Gastrocnemius medialis (tissue), 4 donors: ENCODE measurements around the gene CCR9.

Experiments
- POLR2A ChIP-seq, 2 donors: fragments of 450-650 bp; IDR thresholded peaks; one replicate each; pipeline ENCODE4 v1.6.1; 2017; ENCODE audit warnings: antibody characterized with exemption in 2 of 2, mild to moderate bottlenecking in 2 of 2, moderate library complexity in 2 of 2
- TF ChIP-seq, protein P1 (sequence below), 5 experiments: fragments of 450-650 bp in 3 of 5; fragments of 200-600 bp in 2 of 5; sonication (generic) in 2 of 5; IDR thresholded peaks in 4 of 5; conservative IDR thresholded peaks in 1 of 5; 1 replicate in 4 of 5; 2 replicates in 1 of 5; pipeline ENCODE4 v1.5.1; 2016 to 2019; ENCODE audit warnings: antibody characterized with exemption in 5 of 5, mild to moderate bottlenecking in 3 of 5, moderate library complexity in 3 of 5

DNA sequence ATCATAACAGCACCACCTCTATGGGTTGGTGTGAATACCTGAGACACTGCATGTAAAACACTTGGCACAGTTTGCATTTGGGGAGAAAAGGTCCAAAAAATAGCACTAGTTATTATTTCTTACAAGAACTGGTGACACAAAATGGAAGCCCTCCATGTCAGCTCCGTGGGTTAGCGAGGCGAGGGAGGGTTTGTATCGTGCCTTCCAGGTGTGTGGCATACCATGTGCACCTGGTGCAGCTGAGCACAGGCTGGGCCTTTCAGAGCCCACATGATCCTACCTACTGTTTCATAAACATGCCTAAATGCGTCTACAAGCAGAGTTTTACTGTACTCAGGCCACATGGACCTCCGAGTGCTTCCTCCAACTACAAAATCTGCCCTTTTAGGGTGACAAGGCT is 62.5 kb downstream of the CCR9 start:
- TF ChIP-seq, protein P1, sequence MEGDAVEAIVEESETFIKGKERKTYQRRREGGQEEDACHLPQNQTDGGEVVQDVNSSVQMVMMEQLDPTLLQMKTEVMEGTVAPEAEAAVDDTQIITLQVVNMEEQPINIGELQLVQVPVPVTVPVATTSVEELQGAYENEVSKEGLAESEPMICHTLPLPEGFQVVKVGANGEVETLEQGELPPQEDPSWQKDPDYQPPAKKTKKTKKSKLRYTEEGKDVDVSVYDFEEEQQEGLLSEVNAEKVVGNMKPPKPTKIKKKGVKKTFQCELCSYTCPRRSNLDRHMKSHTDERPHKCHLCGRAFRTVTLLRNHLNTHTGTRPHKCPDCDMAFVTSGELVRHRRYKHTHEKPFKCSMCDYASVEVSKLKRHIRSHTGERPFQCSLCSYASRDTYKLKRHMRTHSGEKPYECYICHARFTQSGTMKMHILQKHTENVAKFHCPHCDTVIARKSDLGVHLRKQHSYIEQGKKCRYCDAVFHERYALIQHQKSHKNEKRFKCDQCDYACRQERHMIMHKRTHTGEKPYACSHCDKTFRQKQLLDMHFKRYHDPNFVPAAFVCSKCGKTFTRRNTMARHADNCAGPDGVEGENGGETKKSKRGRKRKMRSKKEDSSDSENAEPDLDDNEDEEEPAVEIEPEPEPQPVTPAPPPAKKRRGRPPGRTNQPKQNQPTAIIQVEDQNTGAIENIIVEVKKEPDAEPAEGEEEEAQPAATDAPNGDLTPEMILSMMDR (IDR thresholded peaks at IDR 0.05 in 4 of 5, conservative IDR thresholded peaks at IDR 0.05 in 1 of 5), result no peak
- TF ChIP-seq POLR2A (IDR thresholded peaks at IDR 0.05), result no peak
